CD4-positive, alpha-beta T cell treated with Interleukin-6 at 100 ng/mL for 8 hours (primary cell): ENCODE results near the gene FGF18.
A peak's percentile ranks its signal among the peaks of the same experiment; 100 is the strongest.

Experiments
- DNase-seq: peaks from one replicate; pipeline ENCODE4 v3.0.0-alpha.2; 2020; ENCODE audit warnings: mixed read lengths, low spot score

FGF18 gene

GRCh38 chr5:171470420-171470819 is 51.0 kb downstream of the FGF18 start:
- no peak for DNase-seq

DNA sequence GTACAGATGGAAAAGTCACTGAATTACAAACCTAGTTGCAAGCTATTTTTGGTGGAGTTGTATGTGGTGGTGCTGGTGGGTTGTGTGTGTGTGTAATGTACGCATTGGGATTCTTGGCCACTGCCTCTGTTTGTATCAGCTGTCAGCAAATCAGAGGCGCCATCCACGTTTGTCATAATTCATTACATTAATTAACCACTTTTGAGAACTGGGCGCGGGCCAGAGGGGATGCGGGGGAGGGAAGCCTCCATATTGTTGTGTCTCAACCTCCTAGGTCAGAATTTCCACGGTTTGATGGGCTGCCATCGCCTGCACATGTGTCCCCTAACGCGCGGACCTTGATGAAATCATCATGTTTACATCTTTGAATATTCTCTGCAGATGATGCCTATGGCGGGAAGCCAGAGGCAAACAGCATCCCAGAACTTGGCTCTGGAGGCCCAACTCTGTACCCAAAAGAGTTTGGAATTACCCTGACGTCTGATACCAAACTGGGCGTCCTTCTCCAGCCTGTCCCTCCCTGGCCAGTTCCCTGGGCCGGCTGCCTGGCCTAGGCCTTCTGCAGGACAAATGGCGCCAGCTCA is 54.9 kb downstream of the FGF18 start:
- no peak for DNase-seq

DNA sequence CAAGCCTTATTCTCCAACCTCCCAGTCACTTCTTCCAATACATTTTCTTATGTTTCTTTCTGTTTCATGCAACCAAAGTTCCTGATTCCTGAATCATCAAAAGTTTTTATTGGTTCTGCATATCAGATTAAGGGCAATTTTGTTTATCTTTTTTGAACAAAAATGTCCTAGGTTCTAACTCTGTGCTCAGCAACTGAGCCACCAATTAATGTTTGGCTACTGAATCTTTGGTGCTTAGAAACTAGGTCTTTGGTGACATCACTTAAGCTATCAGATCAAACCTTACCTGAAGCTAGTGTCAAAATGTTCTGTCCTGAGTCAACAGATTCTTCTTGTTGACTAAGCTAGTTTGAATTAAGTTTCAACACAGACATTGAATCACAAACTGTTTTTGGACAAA is 56.1 kb downstream of the FGF18 start:
- DNase-seq: no peak

DNA sequence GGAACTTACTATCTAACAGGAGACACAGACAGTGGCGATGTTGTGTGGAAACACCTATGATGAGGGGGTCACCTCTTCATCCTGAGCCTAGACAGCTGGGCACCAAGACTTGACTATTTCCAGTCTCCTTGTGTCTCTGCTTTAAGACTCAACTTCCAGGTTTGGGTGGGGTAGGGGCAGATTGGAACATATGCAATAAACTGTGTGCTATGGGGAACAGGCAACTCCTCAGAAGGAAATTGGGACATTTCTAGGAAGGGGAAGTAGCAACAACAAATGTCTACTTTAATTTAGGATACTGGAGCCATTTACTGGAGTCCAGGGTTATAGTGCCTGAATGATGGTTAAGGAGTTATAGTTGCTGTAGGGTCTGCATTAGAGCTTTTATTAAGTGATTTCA is 57.3 kb downstream of the FGF18 start:
- DNase-seq: no peak

GRCh38 chr5:171477101-171477500 is 57.7 kb downstream of the FGF18 start:
- no peak for DNase-seq

- no peak for DNase-seq
These were observed 58.2 kb downstream of the FGF18 start for GRCh38 chr5:171477666-171478065.

GRCh38 chr5:171478946-171479775 is 59.7 kb downstream of the FGF18 start:
- no peak for DNase-seq

GRCh38 chr5:171479776-171480125 is 60.3 kb downstream of the FGF18 start:
- DNase-seq: no peak

GRCh38 chr5:171480239-171480638 is 60.8 kb downstream of the FGF18 start:
- DNase-seq: no peak

DNA sequence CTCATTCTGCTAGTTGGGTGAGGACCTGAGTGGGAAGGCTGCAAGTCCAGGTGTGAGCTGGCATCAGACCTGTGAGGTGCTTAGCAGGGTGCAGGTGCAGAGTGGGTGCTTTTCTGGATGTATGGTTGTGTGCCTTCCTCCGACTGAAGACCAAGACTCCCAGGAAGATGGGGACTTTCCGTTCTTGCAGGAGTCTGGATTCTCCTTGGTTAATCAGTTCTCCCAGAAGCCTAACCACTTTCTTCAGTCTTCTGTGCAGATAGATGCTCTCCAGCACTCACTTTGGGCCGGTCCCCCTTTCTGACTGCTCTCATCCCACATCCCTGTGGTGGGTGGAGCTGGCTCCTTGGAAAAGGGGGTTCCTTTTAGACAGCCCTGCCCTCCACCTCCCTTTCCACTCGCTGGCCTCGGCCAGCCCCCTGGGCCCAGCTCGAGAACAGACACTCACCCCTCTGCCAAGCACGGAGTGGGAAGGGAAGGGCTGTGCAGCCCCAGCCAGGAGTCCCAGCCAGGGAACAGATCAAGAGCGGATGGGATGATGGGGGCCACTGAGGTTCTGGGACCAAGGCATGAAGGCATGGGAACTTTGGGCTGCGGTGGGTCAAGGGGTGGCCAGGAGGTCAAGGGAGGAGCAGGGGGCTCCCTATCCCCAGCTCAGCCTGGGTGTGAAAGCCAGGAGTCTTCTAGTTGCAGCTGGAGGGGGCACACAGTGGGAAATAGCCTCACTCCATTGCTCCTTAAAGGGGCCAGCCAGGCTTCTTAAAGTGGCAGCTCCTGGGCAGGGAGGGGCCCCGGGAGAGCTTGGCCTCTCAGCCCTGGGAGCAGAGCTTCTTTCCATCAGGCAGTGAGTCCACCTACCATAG is 62.4 kb downstream of the FGF18 start:
- DNase-seq: no peak

- no peak for DNase-seq
These were observed 62.9 kb downstream of the FGF18 start for GRCh38 chr5:171482434-171482730.

GRCh38 chr5:171483551-171484135 is 64.2 kb downstream of the FGF18 start:
- no peak for DNase-seq

DNA sequence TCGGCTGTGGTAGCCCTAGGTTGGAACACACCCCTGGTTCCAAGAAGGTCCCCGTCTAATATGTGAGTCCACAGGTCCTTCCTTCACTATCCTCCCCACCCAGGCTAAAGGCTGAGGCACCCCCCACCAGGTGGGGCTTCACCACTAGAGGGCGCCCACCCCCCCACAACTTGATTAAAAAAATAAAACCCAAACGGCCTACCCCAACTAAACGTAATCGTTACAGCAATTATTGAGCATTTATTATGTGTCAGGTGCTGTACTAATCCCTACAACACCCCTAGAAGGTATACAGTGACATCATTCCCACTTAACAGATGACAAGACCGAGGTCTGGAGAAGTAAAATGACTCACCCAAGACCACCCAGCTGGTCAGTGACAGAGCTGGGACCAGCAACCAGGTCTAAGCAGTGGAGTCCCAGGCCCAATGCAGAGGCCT is 65.0 kb downstream of the FGF18 start:
- peak; percentile 27 for DNase-seq

DNA sequence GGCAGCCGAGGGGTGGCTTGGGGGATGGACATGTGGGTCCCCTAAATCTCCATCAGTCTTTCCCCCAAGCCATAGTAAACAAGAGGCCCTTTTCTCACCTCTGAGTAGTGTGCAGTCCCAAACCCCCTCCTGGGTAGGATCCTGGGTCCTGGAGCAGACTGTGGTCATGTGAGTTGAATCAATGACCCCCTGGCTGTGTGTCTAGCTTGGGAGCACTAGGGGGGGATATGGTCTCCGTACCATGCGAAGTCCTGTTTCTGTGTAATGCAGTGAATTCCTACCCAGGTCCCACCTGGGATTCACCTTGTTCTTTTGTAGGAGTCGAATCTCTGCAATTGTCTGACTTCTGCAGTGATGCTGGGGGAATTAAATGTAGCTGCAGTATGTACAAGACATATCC is 66.2 kb downstream of the FGF18 start:
- no peak for DNase-seq

- no peak for DNase-seq
These were observed 67.2 kb downstream of the FGF18 start for GRCh38 chr5:171486613-171487012.

- no peak for DNase-seq
These were observed 69.4 kb downstream of the FGF18 start for GRCh38 chr5:171488876-171489275.

DNA sequence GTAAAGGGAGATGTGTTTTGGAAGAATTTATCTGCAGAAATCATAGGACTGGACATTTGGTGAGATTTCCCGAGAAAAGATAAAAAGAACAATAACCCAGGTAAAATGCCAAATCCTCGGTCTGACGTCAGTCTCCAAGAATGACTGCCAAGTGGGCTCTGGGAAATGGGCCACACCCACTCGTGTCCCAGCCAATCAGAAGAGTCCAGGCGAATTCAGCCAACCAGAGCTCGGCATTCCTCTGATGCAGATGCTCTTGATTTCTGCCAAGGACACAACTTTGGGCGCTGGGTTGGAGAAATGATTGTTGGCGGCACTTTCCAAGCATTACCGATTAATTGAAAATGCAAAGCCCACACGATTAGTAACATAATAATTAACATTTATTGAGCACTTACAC is 73.3 kb downstream of the FGF18 start:
- DNase-seq: no peak

DNA sequence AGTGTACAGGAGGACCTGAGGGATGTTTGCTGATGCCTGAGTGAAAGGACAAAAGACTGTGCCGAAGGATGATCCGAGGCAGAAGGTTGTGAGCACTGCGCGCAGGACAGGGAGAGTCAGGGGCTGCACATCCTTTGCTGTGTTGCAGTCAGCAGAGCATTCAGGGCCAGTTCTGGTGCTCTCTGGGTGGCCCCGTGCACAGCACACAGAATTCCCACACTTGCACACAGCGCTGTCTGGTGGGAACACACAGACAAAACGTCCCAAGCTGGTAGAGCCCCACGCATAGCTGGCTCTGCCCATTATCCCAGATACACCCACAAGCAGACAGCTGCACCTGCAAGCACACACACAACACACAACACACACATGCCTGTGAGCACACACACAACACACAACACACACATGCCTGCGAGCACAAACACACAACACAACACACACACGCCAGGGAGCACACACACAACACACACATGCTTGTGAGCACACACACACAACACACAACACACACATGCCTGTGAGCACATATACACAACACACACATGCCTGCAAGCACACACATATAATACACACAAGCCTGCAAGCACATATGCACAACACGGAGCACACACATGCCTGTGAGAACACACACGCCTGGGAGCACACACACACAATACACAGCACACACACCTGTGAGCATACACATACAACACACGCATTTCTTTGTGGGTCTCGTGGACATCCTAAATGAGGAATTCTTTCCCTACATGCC is 74.4 kb downstream of the FGF18 start:
- DNase-seq: no peak

- no peak for DNase-seq
These were observed 75.1 kb downstream of the FGF18 start for GRCh38 chr5:171494452-171495121.

- DNase-seq: no peak
These were observed 75.8 kb downstream of the FGF18 start for GRCh38 chr5:171495122-171495700.

- DNase-seq: no peak
These were observed 77.0 kb downstream of the FGF18 start for GRCh38 chr5:171496456-171496855.
